GM18868 (cell line): ENCODE results near the gene NOS3.
A peak's percentile ranks its signal among the peaks of the same experiment; 100 is the strongest.
"Not testable (repeated sequence)": the region's sequence is repeated elsewhere in the genome, so short reads cannot be mapped to it uniquely, and the experiment has no call there.

Experiments used
- ATAC-seq: cut with Tn5 transposase; IDR thresholded peaks from one replicate; pipeline ENCODE4 v1.9.1; 2021; ENCODE audit warnings: mild to moderate bottlenecking, moderate library complexity; ENCODE audit not compliant: unreplicated experiment

Gene NOS3

GRCh38 chr7:151013733-151014497, 23.1 kb downstream of the NOS3 start:
- ATAC-seq: no peak

GRCh38 chr7:151014950-151015349, 24.1 kb downstream of the NOS3 start:
- no peak for ATAC-seq

GRCh38 chr7:151015967-151016366, 25.1 kb downstream of the NOS3 start:
- ATAC-seq: no peak

GRCh38 chr7:151016505-151016904, 25.7 kb downstream of the NOS3 start:
- ATAC-seq: no peak

- ATAC-seq: no peak
Measured at GRCh38 chr7:151016942-151017341, 26.1 kb downstream of the NOS3 start.

- ATAC-seq: no peak
Measured at GRCh38 chr7:151017370-151017952, 26.6 kb downstream of the NOS3 start.

GRCh38 chr7:151017953-151018420, 27.2 kb downstream of the NOS3 start:
- peak; percentile 78 for ATAC-seq

- ATAC-seq: no peak
Measured at GRCh38 chr7:151018421-151019129, 27.8 kb downstream of the NOS3 start.

- no peak for ATAC-seq
Measured at GRCh38 chr7:151019130-151019447, 28.3 kb downstream of the NOS3 start.

GRCh38 chr7:151020231-151020630, 29.4 kb downstream of the NOS3 start:
- no peak for ATAC-seq

GRCh38 chr7:151023232-151023631, 32.4 kb downstream of the NOS3 start:
- no peak for ATAC-seq

GRCh38 chr7:151024435-151025056, 33.7 kb downstream of the NOS3 start, which contains the start of gene ATG9B:
Gene ATG9B (minus strand): TSS chr7:151024494. CDS start chr7:151024423, 71 bp downstream.
- ATAC-seq: no peak

GRCh38 chr7:151025924-151026671, 35.3 kb downstream of the NOS3 start:
- ATAC-seq: no peak

GRCh38 chr7:151026771-151027727, 36.2 kb downstream of the NOS3 start:
- ATAC-seq: not testable (repeated sequence)

GRCh38 chr7:151027728-151028130, 36.9 kb downstream of the NOS3 start:
- ATAC-seq: not testable (repeated sequence)

- peak; percentile 96 for ATAC-seq
Measured at GRCh38 chr7:151028131-151028947, 37.5 kb downstream of the NOS3 start, which contains the start of gene ABCB8. Gene ABCB8 (plus strand): TSS chr7:151028450. CDS start chr7:151028516, 66 bp downstream.

GRCh38 chr7:151028948-151029501, 38.2 kb downstream of the NOS3 start:
- ATAC-seq: no peak

- ATAC-seq: no peak
Measured at GRCh38 chr7:151031011-151031410, 40.2 kb downstream of the NOS3 start.
